KOPT-K1 (cell line): ENCODE data around the gene AQP5.

ENCODE experiments used
- H3K27ac ChIP-seq: fragments of 200-600 bp; sonication (generic); 2 replicates; pipeline ENCODE4 v1.5.1; 2016; ENCODE audit warnings: antibody characterized with exemption, mild to moderate bottlenecking, low read depth, low read length; ENCODE audit not compliant: poor library complexity, severe bottlenecking
- H3K36me3 ChIP-seq: fragments of 200-600 bp; sonication (generic); 2 replicates; pipeline ENCODE4 v1.5.1; 2017; ENCODE audit warnings: antibody characterized with exemption, mild to moderate bottlenecking, low read length, moderate library complexity; ENCODE audit not compliant: insufficient read depth
- H3K9me3 ChIP-seq: fragments of 200-600 bp; sonication (generic); 2 replicates; pipeline ENCODE4 v1.5.1; 2017; ENCODE audit warnings: antibody characterized with exemption, low read length, mild to moderate bottlenecking; ENCODE audit not compliant: insufficient read depth, poor library complexity, severe bottlenecking

The AQP5 gene

DNA sequence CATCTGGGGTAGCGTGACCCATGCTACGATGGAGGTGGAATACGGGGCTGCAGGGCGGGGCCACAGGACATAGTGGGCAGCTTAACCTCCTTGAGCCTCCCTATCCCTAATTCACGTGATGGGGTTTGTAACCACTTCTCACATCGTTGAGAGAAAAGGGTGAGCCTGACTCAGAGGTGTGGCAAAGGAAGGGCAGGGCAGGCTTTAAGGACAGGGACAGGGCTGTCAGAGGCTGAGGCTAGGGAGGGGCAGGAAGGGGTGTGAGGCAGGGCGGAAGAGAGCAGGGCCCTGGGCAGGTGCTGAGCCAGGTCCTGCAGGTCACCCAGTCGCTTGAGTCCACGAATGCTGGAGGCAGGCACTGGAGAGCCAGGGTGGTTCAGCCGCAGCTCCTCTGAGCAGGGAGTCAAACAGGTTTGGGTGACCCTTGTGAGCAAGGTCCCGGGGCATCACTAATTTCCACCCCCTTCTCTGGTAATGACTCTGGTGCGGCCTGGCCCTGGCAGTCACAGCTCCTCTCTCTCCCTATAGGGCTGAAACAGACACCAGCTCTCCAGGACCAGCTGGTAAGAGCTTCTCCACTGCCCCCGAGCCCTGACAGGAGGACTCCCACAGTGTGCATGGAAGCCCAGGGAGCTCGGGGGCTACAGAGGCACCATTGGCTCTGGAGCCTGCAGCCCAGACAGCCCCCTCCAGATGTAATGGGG, 18.6 kb upstream of the AQP5 start:
- Histone ChIP-seq H3K9me3 (no peaks in the 10 kb centered on the region), H3K27ac (no peak overlapping the region), H3K36me3 (no peaks in the 10 kb centered on the region)

GRCh38 chr12:49943625-49943960, 18.1 kb upstream of the AQP5 start:
- Histone ChIP-seq H3K9me3 (no peaks in the 10 kb centered on the region), H3K27ac (no peak overlapping the region), H3K36me3 (no peaks in the 10 kb centered on the region)

- H3K9me3 ChIP-seq: no peaks in the 10 kb centered on the region
- no peaks in the 10 kb centered on the region for H3K36me3 ChIP-seq
- H3K27ac ChIP-seq: no peak overlapping the region
Measured at GRCh38 chr12:49944046-49944445, 17.6 kb upstream of the AQP5 start.

DNA sequence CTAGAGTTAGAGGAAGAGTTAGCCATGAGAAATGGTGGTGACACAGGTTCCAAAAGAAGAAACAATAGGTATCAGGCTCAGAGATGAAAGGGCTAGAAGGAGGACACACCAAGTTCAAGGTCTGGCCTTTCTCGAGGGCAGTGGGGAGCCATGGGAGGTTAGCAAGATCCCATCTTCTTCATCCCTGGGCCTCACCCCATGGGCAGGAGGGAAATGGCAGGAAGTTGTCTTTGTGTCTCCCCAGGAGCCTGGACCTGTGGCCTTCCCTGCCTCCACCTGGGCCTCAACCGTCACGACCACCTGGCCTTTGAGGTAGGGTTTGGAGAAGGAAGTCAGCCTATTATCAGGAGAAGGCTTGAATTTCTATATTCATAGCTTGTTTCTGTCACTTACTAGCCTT, 17.0 kb upstream of the AQP5 start:
- Histone ChIP-seq H3K9me3 (no peaks in the 10 kb centered on the region), H3K36me3 (no peaks in the 10 kb centered on the region), H3K27ac (no peak overlapping the region)

DNA sequence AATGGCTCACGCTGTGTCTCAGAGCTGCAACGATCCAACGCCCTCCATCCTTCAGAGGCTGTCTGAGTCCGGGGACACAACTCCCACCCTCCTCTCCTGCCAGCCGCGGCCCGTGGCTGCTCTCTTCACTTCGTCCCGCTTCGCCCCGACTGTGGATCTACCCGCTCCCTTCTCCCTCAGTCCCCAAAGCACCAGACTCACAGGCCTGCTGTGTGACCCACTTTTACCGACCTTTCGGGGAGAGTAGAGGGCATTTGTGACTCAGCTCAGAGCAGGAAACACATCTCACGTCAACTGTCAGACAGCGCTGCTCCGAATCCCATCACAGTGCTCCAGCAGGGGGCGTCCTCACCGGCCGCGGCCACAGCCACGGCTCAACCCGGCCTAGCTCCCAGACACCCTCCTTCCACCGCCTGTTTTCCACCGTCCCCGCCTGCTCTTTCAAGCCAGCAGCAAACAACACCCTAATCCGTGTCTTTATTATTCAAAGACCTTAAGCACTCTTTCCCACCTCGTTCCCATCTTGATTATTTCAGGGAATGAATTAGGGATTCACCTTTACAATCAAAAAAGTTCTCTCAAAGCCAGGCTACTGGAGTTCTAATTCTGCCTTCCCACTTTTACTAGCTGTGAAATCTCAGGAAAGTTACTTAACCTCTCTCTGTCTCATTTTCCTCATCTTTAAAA, 16.1 kb upstream of the AQP5 start:
- H3K36me3 ChIP-seq: no peaks in the 10 kb centered on the region
- H3K9me3 ChIP-seq: no peaks in the 10 kb centered on the region
- H3K27ac ChIP-seq: peak overlapping the region; percentile 16

DNA sequence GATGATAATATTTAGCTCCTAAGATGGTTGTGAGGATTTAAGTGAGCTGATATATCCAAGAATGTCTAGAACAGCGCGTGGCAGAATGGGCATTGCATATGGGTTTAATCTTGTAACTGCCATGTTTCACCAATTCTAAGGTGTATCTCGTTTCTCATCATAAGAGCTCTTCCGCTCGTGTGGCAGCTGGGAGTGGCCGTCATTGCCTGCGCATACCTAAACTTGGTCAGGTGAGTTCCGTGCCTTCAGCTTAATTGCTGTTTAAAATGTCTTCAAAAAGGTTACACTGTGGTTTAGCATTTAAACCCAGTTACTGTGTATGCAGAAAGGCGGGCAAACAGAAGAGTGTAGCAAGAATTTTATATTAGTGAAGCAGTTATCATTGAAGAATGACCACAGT, 15.6 kb upstream of the AQP5 start:
- Histone ChIP-seq H3K9me3 (no peaks in the 10 kb centered on the region), H3K27ac (no peak overlapping the region), H3K36me3 (no peaks in the 10 kb centered on the region)

- Histone ChIP-seq H3K9me3 (no peaks in the 10 kb centered on the region), H3K27ac (no peak overlapping the region), H3K36me3 (no peaks in the 10 kb centered on the region)
Measured at GRCh38 chr12:49946497-49946896, 15.2 kb upstream of the AQP5 start.

GRCh38 chr12:49947593-49948226, 14.0 kb upstream of the AQP5 start:
- Histone ChIP-seq H3K36me3 (no peaks in the 10 kb centered on the region), H3K9me3 (no peaks in the 10 kb centered on the region), H3K27ac (no peak overlapping the region)

DNA sequence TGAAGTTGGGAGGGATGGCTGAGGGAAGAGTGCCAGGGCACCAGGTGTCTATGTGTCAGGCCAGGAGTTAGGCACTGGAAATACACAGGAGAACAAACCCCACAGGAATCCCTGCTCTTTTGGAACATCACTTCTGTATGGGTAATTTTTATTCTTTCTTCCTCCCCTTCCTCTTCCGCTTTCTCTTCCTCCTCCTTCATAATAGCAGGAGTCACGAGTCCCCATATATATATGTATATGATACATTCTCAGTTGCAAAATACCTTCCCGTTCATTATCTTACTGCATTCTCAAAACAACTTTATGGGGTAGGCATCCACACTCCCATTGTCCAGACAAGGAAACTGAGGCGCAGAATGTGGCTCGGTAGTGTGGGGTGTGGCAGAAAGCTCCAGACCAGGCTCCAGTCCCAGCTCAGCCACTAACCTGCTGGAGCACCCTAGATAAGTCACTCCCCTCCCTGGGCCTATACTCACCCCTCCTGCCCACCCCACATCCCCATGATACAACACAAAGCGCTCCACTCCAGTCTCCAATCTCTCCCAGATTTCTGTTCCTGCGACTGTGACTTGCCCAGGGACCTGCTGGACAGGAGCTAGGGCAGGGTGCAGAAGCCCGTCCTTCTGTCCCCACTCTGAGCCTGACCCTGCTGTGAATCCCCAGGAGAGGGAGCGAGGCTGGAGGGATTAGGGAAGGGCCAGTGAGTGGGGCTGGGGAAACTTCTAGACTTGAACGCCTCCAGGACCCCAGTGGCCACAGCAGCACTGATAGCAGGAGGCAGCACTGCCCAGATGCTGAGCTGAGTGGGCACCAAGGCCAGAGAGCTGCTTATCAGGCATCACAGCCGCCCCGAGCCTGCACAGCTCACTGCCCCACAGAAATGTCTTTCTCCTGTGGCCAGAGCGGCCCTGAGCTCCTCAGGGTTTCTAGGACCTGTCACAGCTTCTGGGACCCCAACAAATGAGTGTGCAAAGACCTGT, 12.5 kb upstream of the AQP5 start:
- H3K36me3 ChIP-seq: no peaks in the 10 kb centered on the region
- no peaks in the 10 kb centered on the region for H3K9me3 ChIP-seq
- H3K27ac ChIP-seq: no peak overlapping the region

DNA sequence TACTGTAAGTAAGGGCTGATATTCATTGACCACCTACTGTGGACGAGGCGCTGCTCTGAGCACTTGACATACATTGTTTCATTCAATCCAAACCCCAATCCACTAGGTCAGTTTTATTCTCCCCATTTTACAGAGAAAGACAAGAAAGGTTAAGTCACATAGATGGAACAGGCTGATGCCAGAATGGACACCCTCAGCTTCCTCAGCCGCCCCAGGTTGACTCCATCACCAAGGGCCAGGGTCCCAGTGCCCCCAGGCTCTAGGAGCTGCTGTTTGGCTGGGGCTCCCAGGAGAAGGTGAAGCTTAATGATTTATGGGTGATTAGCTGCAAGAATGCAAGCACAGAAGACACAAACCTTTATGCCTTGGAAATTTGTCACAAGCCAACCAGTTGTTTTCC, 11.8 kb upstream of the AQP5 start:
- no peaks in the 10 kb centered on the region for H3K36me3 ChIP-seq
- H3K27ac ChIP-seq: no peak overlapping the region
- H3K9me3 ChIP-seq: no peaks in the 10 kb centered on the region

DNA sequence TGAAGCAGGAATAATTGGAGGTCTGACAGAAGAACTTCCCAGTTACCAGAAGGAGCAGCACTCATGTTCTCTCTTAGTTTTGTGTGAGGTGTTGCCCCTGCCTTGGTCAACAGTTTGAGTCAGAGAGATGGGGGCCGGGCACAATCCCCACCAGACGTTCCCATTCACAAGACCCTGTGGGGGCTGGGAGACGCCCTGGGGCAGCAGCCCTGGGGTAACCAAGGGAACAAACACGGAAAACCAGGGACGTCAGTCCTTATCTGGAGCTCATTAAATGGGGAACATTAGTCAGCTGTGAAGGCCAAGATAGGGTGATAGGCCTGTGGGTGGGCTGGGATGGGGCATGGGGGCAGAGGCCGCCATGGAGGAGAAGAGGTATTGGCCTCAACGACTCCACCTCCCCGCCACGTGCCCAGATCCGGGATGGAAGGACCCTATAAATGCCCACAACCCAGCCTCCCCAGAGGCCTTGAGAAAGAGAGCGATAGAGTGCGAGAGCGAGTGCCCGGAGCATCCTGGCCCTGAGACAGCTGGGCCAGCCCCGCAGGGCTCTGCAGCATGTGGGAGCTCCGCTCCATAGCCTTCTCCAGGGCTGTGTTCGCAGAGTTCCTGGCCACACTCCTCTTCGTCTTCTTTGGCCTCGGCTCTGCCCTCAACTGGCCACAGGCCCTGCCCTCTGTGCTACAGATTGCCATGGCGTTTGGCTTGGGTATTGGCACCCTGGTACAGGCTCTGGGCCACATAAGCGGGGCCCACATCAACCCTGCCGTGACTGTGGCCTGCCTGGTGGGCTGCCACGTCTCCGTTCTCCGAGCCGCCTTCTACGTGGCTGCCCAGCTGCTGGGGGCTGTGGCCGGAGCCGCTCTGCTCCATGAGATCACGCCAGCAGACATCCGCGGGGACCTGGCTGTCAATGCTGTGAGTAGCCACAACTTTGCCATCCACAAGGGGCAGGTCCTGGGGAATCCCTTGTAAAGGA, 11.1 kb upstream of the AQP5 start, which contains the start of gene AQP2:
TSS of gene AQP2 (plus strand) at position 465 of the 979 bp plus-strand sequence. CDS start at position 559, 94 bp downstream.
- Histone ChIP-seq H3K9me3 (no peaks in the 10 kb centered on the region), H3K27ac (no peak within 1 kb of the TSS), H3K36me3 (no peaks in the 10 kb centered on the region)

GRCh38 chr12:49951411-49952240, 10.0 kb upstream of the AQP5 start:
- no peak overlapping the region for H3K27ac ChIP-seq
- no peaks in the 10 kb centered on the region for H3K9me3 ChIP-seq
- no peaks in the 10 kb centered on the region for H3K36me3 ChIP-seq

GRCh38 chr12:49952391-49953055, 9.1 kb upstream of the AQP5 start:
- Histone ChIP-seq H3K9me3 (no peaks in the 10 kb centered on the region), H3K36me3 (no peaks in the 10 kb centered on the region), H3K27ac (no peak overlapping the region)
